GM12891 (cell line): ENCODE measurements around the gene RNF145.

ENCODE experiments used
- DNase-seq: peaks from one replicate; pipeline ENCODE4 v3.0.0; 2011; ENCODE audit warnings: low spot score; ENCODE audit not compliant: insufficient read length
- FAIRE-seq: peaks from 2 replicates; lab custom pipeline; 2011; peaks lifted over from hg19 to GRCh38; lab: Jason Lieb, UNC
- PAX5 ChIP-seq: IDR thresholded peaks from 2 replicates; pipeline ENCODE4 v1.6.1; 2011; ENCODE audit warnings: low read length, moderate library complexity, mild to moderate bottlenecking; ENCODE audit not compliant: insufficient read depth, severe bottlenecking
- POLR2A ChIP-seq: IDR thresholded peaks from 2 replicates; pipeline ENCODE4 v1.6.1; 2011; ENCODE audit warnings: low read depth, low read length, control low read depth
- POLR2AphosphoS5 ChIP-seq: IDR thresholded peaks from 2 replicates; pipeline ENCODE4 v1.6.1; 2011; ENCODE audit warnings: low read depth, low read length, control low read depth
- POU2F2 ChIP-seq: IDR thresholded peaks from 2 replicates; pipeline ENCODE4 v1.6.1; 2011; ENCODE audit warnings: low read depth, mild to moderate bottlenecking, control low read depth, low read length, moderate library complexity
- SPI1 ChIP-seq: IDR thresholded peaks from 2 replicates; pipeline ENCODE4 v1.6.1; 2011; ENCODE audit warnings: low read depth, low read length, control low read depth
- TAF1 ChIP-seq: IDR thresholded peaks from 2 replicates; pipeline ENCODE4 v1.6.1; 2011; ENCODE audit warnings: low read depth, low read length, control low read depth

Gene RNF145

GRCh38 chr5:159223469-159223868, 14.1 kb upstream of the RNF145 start:
- no peak for TF ChIP-seq POLR2A
- no peak for TF ChIP-seq SPI1
- no peak for TF ChIP-seq POU2F2
- TF ChIP-seq TAF1: no peak
- FAIRE-seq (no peak), DNase-seq (no peak)

- DNase-seq (no peak), FAIRE-seq (no peak)
- TF ChIP-seq POLR2A: no peak
- TF ChIP-seq POU2F2: no peak
- no peak for TF ChIP-seq POLR2AphosphoS5
- TF ChIP-seq PAX5: no peak
- no peak for TF ChIP-seq SPI1
- TF ChIP-seq TAF1: no peak
Measured at GRCh38 chr5:159220206-159220605, 10.9 kb upstream of the RNF145 start.

- FAIRE-seq (no peak), DNase-seq (no peak)
- no peak for TF ChIP-seq TAF1
- no peak for TF ChIP-seq SPI1
- TF ChIP-seq POLR2AphosphoS5: no peak
- TF ChIP-seq PAX5: no peak
- TF ChIP-seq POLR2A: no peak
- TF ChIP-seq POU2F2: no peak
Measured at GRCh38 chr5:159218595-159219023, 9.3 kb upstream of the RNF145 start.

- FAIRE-seq (no peak), DNase-seq (no peak)
- TF ChIP-seq PAX5: no peak
- TF ChIP-seq SPI1: no peak
- TF ChIP-seq TAF1: no peak
- no peak for TF ChIP-seq POLR2AphosphoS5
- no peak for TF ChIP-seq POLR2A
- no peak for TF ChIP-seq POU2F2
Measured at GRCh38 chr5:159217236-159217635, 7.9 kb upstream of the RNF145 start.

GRCh38 chr5:159216454-159216853, 7.1 kb upstream of the RNF145 start:
- no peak for FAIRE-seq
- TF ChIP-seq POU2F2 (no peak), SPI1 (no peak), POLR2AphosphoS5 (no peak), TAF1 (no peak), PAX5 (no peak), POLR2A (no peak)
- DNase-seq: no peak

- no peak for DNase-seq
- no peak for TF ChIP-seq PAX5
- TF ChIP-seq TAF1: no peak
- TF ChIP-seq POLR2AphosphoS5: no peak
- TF ChIP-seq POLR2A: no peak
- TF ChIP-seq POU2F2: no peak
- no peak for TF ChIP-seq SPI1
- peak; percentile 66 for FAIRE-seq
Measured at GRCh38 chr5:159215886-159216285, 6.5 kb upstream of the RNF145 start.

GRCh38 chr5:159214486-159215271, 5.3 kb upstream of the RNF145 start:
- FAIRE-seq (no peak), DNase-seq (no peak)
- TF ChIP-seq TAF1: no peak
- TF ChIP-seq POU2F2: no peak

GRCh38 chr5:159212657-159213462, 3.5 kb upstream of the RNF145 start:
- TF ChIP-seq POU2F2 (no peak), POLR2AphosphoS5 (no peak), PAX5 (no peak), POLR2A (no peak), TAF1 (no peak), SPI1 (no peak)
- DNase-seq: no peak
- peak; percentile 33 for FAIRE-seq

- FAIRE-seq (peak; percentile 78), DNase-seq (no peak)
- TF ChIP-seq SPI1: no peak
- no peak for TF ChIP-seq POLR2AphosphoS5
- TF ChIP-seq TAF1: no peak
- TF ChIP-seq PAX5: no peak
- no peak for TF ChIP-seq POLR2A
Measured at GRCh38 chr5:159211729-159212174, 2.4 kb upstream of the RNF145 start.

GRCh38 chr5:159210846-159211245, 1.5 kb upstream of the RNF145 start:
- TF ChIP-seq SPI1: no peak
- no peak for TF ChIP-seq PAX5
- no peak for TF ChIP-seq TAF1
- TF ChIP-seq POU2F2: no peak
- TF ChIP-seq POLR2A: no peak
- TF ChIP-seq POLR2AphosphoS5: no peak
- FAIRE-seq: no peak
- DNase-seq: no peak
